GM18511 (cell line): Measurements from ENCODE around the gene PTPRE.

Experiments
- ATAC-seq: cut with Tn5 transposase; IDR thresholded peaks from one replicate; pipeline ENCODE4 v1.9.1; 2021; ENCODE audit warnings: mild to moderate bottlenecking, moderate library complexity; ENCODE audit not compliant: unreplicated experiment

PTPRE gene

GRCh38 chr10:127949831-127950230 is 42.9 kb downstream of the PTPRE start:
- no peak for ATAC-seq

DNA sequence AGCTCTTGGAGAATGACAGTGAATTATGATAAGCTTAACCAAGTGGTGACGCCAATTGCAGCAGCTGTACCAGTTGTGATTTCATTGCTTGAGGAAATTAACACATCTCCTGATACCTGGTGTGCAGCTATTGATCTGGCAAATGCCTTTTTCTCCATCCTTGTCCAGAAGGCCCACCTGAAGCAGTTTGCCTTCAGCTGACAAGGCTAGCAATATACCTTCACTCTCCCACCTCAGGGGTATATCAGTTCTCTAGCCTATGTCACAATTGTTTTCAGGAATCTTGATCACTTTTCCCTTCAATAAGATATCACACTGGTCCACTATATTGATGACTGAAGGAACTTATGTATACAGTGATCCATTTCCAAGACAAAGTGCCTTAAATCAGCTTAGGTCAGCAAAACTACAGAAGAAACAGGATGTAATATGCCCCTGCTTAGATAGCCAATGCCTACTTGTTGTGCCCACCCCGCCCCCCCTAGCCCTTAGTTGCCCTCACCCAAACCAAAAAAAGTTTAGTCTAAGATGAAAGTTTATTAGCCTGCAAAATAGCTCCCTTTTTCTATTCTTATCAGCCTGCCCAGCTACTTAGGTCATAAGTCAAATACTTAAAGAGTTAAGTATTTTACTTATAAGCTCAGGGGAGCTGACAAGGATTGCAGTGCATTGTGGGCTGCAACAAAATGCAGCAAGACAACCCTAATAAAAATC is 45.1 kb downstream of the PTPRE start:
- no peak for ATAC-seq

- ATAC-seq = no peak
Observed at GRCh38 chr10:127952575-127952869, 45.6 kb downstream of the PTPRE start.

- no peak for ATAC-seq
Observed at GRCh38 chr10:127952918-127953317, 46.0 kb downstream of the PTPRE start.

GRCh38 chr10:127953876-127954275 is 47.0 kb downstream of the PTPRE start:
- ATAC-seq = no peak

DNA sequence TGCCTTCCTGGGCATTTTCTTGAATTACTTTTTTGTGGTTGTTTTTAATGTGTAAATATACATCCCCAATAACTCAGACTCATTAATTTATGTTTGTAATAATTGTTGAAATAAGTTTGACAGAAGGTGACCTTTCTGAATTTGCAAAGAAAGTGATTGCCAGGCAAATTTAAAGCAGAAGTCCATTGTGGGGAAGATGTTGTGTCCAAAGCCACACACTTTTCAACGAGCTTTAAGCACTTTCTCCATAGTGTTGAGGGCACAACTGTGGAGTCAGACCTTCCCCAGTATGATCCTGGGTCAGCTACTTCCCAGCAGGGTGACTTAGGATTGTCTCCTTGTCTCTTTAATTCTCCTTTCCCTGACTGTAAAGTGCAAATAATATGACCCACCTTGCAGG is 52.5 kb downstream of the PTPRE start:
- no peak for ATAC-seq

DNA sequence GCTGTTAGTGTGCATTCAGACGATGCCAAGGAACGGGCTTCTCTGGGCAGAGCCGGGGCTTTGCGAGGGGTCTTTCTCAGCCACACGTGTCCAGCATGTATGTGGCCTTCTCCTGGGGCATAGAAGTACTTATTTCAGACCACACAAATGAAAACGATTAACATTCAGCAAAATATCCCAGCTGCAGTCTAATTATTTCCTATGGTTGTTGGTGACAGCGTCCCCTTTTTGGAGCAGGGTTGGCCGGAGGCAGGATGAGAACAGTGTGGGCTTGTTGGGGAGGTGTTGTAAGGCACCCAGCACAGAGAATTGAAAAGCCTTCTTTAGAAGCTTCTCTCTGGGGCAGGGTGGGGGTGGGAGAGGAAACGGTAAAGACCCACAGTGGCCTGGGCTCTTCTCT is 54.2 kb downstream of the PTPRE start:
- ATAC-seq = no peak

- ATAC-seq = no peak
Observed at GRCh38 chr10:127962205-127962604, 55.3 kb downstream of the PTPRE start.

DNA sequence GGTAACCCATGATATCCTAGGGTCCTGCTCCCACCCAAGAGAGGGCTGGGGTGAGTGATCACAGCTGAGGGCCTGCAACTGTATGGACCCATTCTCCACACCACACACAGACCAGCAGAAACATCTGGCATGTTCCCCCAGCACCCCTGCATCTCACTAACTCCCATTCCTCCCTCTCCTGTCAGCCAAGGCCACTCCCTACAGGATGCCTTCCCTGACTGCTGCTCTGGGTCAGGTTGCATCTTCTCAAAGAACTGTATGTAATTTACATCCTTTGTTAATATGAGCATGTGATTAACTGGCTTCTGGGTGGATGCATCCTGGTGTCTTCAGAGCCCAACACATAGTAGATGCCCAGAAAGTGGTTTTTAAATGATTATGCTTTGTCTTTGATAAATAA is 56.2 kb downstream of the PTPRE start:
- ATAC-seq = no peak

DNA sequence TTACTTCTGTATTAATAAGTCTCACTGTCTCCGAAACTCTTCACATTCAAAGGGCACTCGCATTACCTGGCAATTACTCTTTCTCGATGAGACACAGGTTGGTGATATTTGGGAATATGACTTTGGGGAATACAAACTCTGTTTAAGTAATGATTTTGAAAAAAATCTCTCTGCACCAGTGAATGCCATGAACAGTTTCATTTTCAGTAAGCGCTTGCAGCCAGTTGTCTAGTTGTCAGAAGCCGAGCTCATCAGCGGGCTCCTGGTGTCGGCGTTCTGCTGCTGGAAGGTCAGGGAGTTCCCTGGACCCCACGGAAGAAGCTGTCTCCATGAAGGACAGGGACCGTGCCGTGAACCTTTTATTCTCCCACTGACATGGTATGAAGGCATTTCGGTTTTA is 57.7 kb downstream of the PTPRE start:
- no peak for ATAC-seq

- no peak for ATAC-seq
Observed at GRCh38 chr10:127966875-127967274, 60.0 kb downstream of the PTPRE start.

DNA sequence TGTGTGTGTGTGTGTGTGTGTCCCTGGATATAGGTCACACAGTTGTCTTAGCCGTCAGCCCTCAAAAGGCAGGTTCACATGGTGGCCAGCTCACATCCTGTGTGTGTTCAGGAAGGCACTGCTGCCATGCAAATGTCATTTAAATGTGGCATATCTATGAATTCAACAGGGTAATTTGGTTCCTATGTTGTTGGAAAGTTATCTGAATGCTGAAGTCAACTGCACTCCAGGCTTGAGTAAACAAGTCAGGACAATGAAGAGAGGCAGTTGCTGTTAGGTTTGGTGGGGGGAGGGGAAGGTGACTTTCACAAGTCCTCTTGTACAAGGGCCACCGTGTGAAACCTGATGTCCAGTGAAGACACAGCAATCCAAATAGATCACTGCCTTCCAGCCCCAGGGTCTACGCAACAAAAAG is 61.1 kb downstream of the PTPRE start:
- no peak for ATAC-seq

DNA sequence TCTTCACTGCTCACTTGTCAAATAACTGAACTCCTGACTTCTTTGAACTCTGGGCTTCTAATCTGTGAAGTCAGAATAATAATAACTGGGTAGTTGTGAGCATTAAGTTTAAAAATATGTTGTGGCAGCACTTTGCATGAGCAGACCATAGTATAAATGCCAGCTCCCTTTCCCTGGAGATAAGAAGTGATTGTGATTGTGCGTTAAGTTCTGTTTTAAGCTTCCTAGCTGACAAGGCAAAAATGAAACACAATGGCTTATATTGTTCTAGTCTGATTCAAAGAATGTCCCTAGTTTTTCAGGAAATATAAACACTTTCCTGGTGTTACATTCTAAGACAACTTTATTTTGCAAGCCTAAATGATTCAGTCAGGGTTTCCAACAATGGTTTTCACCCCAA is 61.8 kb downstream of the PTPRE start:
- ATAC-seq = no peak

DNA sequence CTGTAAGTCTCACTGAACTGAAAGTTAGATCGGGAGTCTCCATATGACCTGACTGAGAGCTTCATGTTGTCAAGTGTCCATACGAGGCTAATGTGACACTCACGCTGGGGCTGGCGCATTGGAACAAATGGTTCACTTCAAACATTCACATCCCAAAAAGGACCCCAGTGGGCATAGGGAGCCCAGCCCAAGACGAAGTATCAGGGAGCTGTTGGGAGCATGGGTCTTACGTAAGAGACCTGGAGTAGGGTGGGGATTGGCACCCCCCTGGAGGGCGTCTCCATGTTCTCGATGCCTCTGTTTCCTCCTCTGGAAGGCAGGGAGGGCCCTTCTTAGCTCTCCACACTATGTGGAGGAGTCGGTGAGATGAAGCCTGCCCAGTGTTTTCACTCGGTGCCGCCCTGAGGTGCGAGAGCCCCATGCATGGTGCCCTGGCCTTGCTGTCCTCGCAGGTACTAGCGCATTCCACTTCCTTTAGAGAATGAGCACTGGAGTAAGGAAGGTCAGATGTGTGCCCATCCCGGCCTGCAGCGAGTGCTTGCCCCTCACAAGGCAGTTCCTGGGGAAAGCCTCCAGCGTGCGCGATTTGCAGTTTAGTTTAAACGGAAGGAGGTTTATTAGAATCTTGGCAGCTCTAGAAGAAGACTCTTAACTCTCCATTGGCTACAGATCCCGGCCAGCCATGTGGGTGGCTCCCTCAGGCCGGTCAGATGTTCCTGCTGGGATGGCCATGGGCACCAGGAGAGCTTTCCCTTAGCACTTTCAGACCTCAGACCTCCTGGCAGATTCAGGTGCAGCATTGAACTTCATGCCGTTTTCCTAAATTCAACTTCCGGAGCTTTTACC is 64.4 kb downstream of the PTPRE start:
- ATAC-seq = no peak

DNA sequence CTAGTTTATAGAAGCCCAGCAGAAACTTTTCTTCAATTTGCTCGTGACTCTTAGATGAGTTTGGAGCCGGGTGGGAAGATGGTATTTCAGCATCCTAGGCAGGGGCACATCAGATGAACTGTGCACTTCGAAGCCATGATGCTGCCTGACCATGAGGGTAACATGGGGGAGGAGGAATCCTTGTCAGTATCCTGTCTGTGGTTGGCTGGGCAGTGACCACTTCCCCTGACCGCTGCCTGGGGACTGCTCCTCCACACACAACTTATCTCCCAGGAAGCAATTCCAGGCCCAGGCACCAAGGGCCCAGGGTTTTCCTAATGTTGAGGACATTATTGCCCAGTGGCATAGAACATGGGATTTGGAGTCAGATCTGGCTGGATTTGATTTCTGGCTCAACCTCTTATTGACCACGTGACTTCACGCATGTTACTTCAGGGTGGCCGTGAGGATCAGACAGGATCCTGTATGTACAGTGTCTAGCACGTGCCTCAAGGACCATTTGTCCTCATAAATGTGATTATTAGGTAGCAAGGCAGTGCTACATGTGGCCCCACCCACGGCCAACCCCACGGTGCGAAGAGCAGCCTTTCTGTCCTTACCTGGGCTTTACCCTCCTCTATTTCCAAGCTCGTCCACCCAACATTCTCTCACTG is 65.2 kb downstream of the PTPRE start:
- no peak for ATAC-seq

GRCh38 chr10:127972751-127973357 is 66.0 kb downstream of the PTPRE start:
- ATAC-seq = no peak

GRCh38 chr10:127973791-127974311 is 66.9 kb downstream of the PTPRE start:
- no peak for ATAC-seq

- no peak for ATAC-seq
Observed at GRCh38 chr10:127974911-127975310, 68.0 kb downstream of the PTPRE start.

DNA sequence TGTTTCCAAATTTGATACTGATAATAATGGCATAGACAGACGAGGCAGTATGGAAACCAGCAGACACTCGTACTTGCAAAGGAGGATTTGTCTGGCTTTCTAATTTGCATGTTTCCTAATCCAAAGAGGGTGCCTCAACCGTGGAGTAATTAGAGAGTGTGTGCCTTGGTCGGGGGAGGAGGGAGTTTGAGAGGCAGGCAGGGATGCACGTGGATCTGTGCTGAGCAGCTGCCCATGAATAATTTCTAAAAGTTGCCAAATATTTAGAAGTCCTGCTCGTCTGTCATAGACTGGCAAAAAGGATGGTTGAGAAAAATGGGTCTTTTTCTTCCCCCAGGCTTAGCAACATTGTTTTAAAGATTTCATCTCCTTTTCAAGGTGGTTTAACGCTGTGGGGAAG is 69.4 kb downstream of the PTPRE start:
- no peak for ATAC-seq

GRCh38 chr10:127976701-127977356 is 69.9 kb downstream of the PTPRE start:
- ATAC-seq = no peak
